Measurements from ENCODE around the gene ENTR1. TPM values are rescaled to one million over a fixed set of nuclear protein-coding genes. Genes with fewer than 3 reads are reported as not detected.

Gene ENTR1
- total and polyA plus RNA-seq, 10 of the 15 experiments (the other 5 are each of a cell fraction or from before 2014, with no cell fraction given): 8.2 to 96.4 (median 41.1) TPM

DNA sequence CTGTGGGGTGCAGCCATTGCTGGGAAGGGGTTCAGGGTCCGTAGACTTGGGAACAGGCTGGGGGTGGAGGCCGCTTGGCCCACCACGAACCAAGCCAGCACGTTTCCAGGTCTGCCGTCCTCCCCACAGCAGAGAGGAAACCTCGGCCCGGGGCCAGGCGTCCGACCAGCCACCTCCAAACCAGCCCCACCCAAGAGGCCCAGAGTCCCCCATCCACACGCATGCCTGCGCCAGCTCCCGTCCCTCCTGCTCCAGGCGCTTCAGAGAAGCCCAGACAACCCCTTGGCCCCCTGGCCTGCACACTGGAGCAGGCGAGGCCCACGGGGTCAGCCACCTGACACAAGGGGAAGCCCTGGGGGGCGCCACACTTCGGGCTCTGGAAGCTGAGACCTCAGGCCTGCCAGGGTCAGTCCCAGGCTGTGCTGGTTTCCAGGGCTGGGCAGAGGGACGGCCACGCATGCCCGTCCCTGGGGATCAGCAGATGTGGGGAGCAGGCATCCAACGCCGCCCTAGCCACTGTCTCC lies 53.1 kb downstream of the ENTR1 start:
- ChIA-PET SMC1A (ENCODE audit: uncharacterized antibody, unreplicated experiment) (no interaction called here), CTCF (no interaction called here), RAD21 (ENCODE audit: unreplicated experiment) (no interaction called here), POLR2A (no interaction called here)
- Histone ChIP-seq H2AFZ (ENCODE audit: control insufficient read depth, low read depth, low read length) (no peak overlapping the region), H3K36me3 (ENCODE audit: control insufficient read depth in 2 of 2, insufficient read depth in 2 of 2, low read length in 1 of 2) (no peaks in the 10 kb centered on the region), H3K9ac (ENCODE audit: control insufficient read depth, insufficient read depth, low read length) (no peak overlapping the region), H3K27me3 (replicated peaks in 1 of 2; ENCODE audit: control insufficient read depth in 2 of 2, insufficient read depth in 2 of 2, low read length in 1 of 2) (no peaks in the 10 kb centered on the region), H3K79me2 (ENCODE audit: control insufficient read depth, insufficient read depth, low read length) (no peaks in the 10 kb centered on the region), H3K4me2 (ENCODE audit: control insufficient read depth, insufficient read depth) (no peak overlapping the region), H3K4me1 (ENCODE audit: control insufficient read depth, insufficient read depth, low read length) (no peaks in the 10 kb centered on the region), H4K20me1 (ENCODE audit: control insufficient read depth, insufficient read depth) (no peaks in the 10 kb centered on the region), H3K4me3 (no peak overlapping the region), H3K27ac (ENCODE audit: control insufficient read depth, insufficient read depth) (no peak overlapping the region), H3K9me3 (replicated peaks; ENCODE audit: control insufficient read depth, insufficient read depth, low read length) (no peaks in the 10 kb centered on the region)
- no TSS peak for BruUV-seq (replicated peaks)
- TF ChIP-seq ETV6 (conservative IDR thresholded peaks at IDR 0.05 in 1 of 2, IDR thresholded peaks at IDR 0.05 in 1 of 2; ENCODE audit: borderline replicate concordance in 1 of 2, low read depth in 1 of 2) (no peak), NFYA (IDR thresholded peaks at IDR 0.05; ENCODE audit: borderline replicate concordance, low read depth, low read length) (no peak), IKZF1 (conservative IDR thresholded peaks at IDR 0.05) (no peak), PML (IDR thresholded peaks at IDR 0.05; ENCODE audit: low read length) (no peak), SUPT20H (IDR thresholded peaks at IDR 0.05; ENCODE audit: borderline replicate concordance, control insufficient read depth, low read depth, low read length) (no peak), TCF3 (IDR thresholded peaks at IDR 0.05; ENCODE audit: borderline replicate concordance, insufficient read depth, low read depth, low read length) (no peak), FOS (IDR thresholded peaks at IDR 0.05; ENCODE audit: borderline replicate concordance, extremely low read depth, insufficient read length) (no peak), SIX5 (IDR thresholded peaks at IDR 0.05; ENCODE audit: low read depth, low read length, severe bottlenecking) (no peak)
- TF ChIP-seq, protein P1, sequence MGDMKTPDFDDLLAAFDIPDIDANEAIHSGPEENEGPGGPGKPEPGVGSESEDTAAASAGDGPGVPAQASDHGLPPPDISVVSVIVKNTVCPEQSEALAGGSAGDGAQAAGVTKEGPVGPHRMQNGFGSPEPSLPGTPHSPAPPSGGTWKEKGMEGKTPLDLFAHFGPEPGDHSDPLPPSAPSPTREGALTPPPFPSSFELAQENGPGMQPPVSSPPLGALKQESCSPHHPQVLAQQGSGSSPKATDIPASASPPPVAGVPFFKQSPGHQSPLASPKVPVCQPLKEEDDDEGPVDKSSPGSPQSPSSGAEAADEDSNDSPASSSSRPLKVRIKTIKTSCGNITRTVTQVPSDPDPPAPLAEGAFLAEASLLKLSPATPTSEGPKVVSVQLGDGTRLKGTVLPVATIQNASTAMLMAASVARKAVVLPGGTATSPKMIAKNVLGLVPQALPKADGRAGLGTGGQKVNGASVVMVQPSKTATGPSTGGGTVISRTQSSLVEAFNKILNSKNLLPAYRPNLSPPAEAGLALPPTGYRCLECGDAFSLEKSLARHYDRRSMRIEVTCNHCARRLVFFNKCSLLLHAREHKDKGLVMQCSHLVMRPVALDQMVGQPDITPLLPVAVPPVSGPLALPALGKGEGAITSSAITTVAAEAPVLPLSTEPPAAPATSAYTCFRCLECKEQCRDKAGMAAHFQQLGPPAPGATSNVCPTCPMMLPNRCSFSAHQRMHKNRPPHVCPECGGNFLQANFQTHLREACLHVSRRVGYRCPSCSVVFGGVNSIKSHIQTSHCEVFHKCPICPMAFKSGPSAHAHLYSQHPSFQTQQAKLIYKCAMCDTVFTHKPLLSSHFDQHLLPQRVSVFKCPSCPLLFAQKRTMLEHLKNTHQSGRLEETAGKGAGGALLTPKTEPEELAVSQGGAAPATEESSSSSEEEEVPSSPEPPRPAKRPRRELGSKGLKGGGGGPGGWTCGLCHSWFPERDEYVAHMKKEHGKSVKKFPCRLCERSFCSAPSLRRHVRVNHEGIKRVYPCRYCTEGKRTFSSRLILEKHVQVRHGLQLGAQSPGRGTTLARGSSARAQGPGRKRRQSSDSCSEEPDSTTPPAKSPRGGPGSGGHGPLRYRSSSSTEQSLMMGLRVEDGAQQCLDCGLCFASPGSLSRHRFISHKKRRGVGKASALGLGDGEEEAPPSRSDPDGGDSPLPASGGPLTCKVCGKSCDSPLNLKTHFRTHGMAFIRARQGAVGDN (IDR thresholded peaks at IDR 0.05): no peak
- no peak for DNase-seq (ENCODE audit: low read depth, low spot score)
- no peak for ATAC-seq
- WGBS (ENCODE audit: insufficient coverage, insufficient replicate concordance, low lambda C conversion rate, missing lambda C conversion rate): 24% methylated on average over 22 of the region's 22 CpGs
- in situ Hi-C loops (cut with MboI): no loop called here
- intact Hi-C loops (cut with micrococcal nuclease; ENCODE audit: unreplicated experiment): no loop called here
- no peak for FAIRE-seq

Measured in GM12878 (cell line).